ENCODE results near the gene TFB2M.

Gene TFB2M

DNA sequence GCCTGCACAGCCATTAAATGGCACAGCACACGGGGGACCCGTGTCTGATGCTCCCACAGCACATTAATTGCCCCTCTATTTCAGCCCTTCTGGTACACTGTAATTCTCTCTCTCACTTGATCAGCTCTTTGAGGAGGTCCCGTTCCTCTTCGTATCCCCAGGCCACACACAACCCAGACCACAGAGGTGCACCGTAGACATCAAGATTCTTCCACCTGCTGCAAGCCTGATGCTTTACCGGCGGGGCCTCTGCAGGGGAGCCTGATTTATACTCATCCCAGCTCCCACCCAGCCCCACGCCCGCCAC is 59.7 kb downstream of the TFB2M start:
- DNase-seq (peak; percentile 26), ATAC-seq (ENCODE audit: insufficient read depth, low read depth) (peak; percentile 21)
- H3K4me3 ChIP-seq (ENCODE audit: low read depth in 1 of 2, low read length in 2 of 2) = peak overlapping the region; percentile 77 to 93; a peak in 3 of 4 replicates
- H4K20me1 ChIP-seq (ENCODE audit: insufficient read depth, low read length) = no peaks in the 10 kb centered on the region
- peak overlapping the region; percentile 94 for H3K4me2 ChIP-seq (ENCODE audit: insufficient read depth, low read length)
- TF ChIP-seq EZH2 (IDR thresholded peaks at IDR 0.05; ENCODE audit: borderline replicate concordance, low read depth, low read length, severe bottlenecking) = no peak
- TF ChIP-seq, protein P1, sequence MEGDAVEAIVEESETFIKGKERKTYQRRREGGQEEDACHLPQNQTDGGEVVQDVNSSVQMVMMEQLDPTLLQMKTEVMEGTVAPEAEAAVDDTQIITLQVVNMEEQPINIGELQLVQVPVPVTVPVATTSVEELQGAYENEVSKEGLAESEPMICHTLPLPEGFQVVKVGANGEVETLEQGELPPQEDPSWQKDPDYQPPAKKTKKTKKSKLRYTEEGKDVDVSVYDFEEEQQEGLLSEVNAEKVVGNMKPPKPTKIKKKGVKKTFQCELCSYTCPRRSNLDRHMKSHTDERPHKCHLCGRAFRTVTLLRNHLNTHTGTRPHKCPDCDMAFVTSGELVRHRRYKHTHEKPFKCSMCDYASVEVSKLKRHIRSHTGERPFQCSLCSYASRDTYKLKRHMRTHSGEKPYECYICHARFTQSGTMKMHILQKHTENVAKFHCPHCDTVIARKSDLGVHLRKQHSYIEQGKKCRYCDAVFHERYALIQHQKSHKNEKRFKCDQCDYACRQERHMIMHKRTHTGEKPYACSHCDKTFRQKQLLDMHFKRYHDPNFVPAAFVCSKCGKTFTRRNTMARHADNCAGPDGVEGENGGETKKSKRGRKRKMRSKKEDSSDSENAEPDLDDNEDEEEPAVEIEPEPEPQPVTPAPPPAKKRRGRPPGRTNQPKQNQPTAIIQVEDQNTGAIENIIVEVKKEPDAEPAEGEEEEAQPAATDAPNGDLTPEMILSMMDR (IDR thresholded peaks at IDR 0.05; ENCODE audit: borderline replicate concordance, extremely low read depth, low read length, poor library complexity, severe bottlenecking) = no peak
- H3K9me3 ChIP-seq (ENCODE audit: insufficient read depth, low read length, severe bottlenecking) = no peaks in the 10 kb centered on the region
- peaks cover 33% of the 10 kb centered on the region for H3K4me1 ChIP-seq (ENCODE audit: insufficient read depth, low read length)
- peak overlapping the region; percentile 69 for H3K9ac ChIP-seq (ENCODE audit: low read depth, low read length)
- peaks cover 24% of the 10 kb centered on the region for H3K79me2 ChIP-seq (ENCODE audit: insufficient read depth, low read length)
- H2AFZ ChIP-seq (ENCODE audit: low read depth, low read length) = peak overlapping the region; percentile 70
- H3K27ac ChIP-seq (ENCODE audit: low read length) = peak overlapping the region; percentile 74; the same call in 1 of the 2 replicates
- no peaks in the 10 kb centered on the region for H3K27me3 ChIP-seq (ENCODE audit: insufficient read depth, low read length, poor library complexity)
- H3K36me3 ChIP-seq (ENCODE audit: insufficient read depth, low read length) = peaks cover 23% of the 10 kb centered on the region

DNA sequence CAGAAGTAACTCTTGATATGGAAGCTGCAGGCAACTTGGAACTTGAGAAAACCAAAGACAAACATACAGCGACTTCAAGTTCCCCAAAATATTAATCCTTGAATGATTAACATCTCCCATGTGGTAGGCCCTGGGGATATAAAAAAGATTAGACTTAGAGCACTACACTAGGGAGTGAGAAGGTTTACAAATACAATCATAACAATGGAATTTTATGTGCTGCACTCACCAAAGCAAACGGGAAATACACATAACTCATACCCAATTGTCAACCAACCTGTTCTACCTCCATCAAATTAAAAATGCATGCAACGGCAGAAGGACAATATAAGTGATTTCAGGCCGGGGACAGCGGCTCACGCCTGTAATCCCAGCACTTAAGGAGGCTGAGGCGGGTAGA is 62.7 kb downstream of the TFB2M start:
- Histone ChIP-seq H3K27ac (ENCODE audit: low read length) (no peak overlapping the region), H3K4me2 (ENCODE audit: insufficient read depth, low read length) (no peak overlapping the region), H2AFZ (ENCODE audit: low read depth, low read length) (no peak overlapping the region), H3K4me1 (ENCODE audit: insufficient read depth, low read length) (peaks cover 33% of the 10 kb centered on the region), H3K27me3 (ENCODE audit: insufficient read depth, low read length, poor library complexity) (no peaks in the 10 kb centered on the region), H3K4me3 (ENCODE audit: low read depth in 1 of 2, low read length in 2 of 2) (no peak overlapping the region), H3K36me3 (ENCODE audit: insufficient read depth, low read length) (peaks cover 28% of the 10 kb centered on the region), H3K9ac (ENCODE audit: low read depth, low read length) (no peak overlapping the region), H3K79me2 (ENCODE audit: insufficient read depth, low read length) (peaks cover 27% of the 10 kb centered on the region), H3K9me3 (ENCODE audit: insufficient read depth, low read length, severe bottlenecking) (no peaks in the 10 kb centered on the region), H4K20me1 (ENCODE audit: insufficient read depth, low read length) (peaks cover 4% of the 10 kb centered on the region; the same call in 1 of the 2 replicates)
- TF ChIP-seq, protein P1 (IDR thresholded peaks at IDR 0.05; ENCODE audit: borderline replicate concordance, extremely low read depth, low read length, poor library complexity, severe bottlenecking) = no peak
- TF ChIP-seq EZH2 (IDR thresholded peaks at IDR 0.05; ENCODE audit: borderline replicate concordance, low read depth, low read length, severe bottlenecking) = no peak
- ATAC-seq (ENCODE audit: insufficient read depth, low read depth) (no peak), DNase-seq (no peak)

DNA sequence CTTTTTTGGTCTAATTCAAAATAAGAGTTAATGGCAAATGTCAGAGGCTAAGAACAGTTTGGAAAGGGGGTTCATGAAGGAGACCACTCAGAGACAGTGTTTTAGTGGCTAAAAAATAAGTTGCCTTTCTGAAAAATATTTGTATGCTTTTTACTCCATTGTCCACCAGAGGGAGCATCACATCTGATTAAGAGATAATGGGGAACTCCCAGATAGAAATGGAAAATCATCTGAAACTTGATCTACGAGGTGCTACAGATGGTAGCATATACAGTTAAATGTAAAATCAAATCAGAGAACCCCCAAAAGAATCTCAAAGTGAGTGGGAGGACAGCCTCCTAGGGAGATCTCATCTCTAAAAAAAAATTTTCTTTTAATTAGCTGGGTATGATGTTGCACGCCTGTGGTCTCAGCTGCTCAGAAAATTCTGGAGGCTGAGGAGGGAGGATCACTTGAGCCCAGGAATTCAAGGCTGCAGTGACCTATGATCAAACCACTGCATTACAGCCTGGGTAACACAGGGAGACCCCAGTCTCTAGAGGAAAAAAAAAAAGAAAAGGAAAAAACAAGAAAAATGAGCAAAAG is 68.6 kb downstream of the TFB2M start:
- Histone ChIP-seq H3K27ac (ENCODE audit: low read length) (no peak overlapping the region), H4K20me1 (ENCODE audit: insufficient read depth, low read length) (peaks cover 7% of the 10 kb centered on the region; the same call in 1 of the 2 replicates), H3K27me3 (ENCODE audit: insufficient read depth, low read length, poor library complexity) (no peaks in the 10 kb centered on the region), H3K36me3 (ENCODE audit: insufficient read depth, low read length) (peaks cover 8% of the 10 kb centered on the region; the same call in 1 of the 2 replicates), H3K79me2 (ENCODE audit: insufficient read depth, low read length) (peaks cover 24% of the 10 kb centered on the region), H3K4me3 (ENCODE audit: low read depth in 1 of 2, low read length in 2 of 2) (no peak overlapping the region), H2AFZ (ENCODE audit: low read depth, low read length) (no peak overlapping the region), H3K4me1 (ENCODE audit: insufficient read depth, low read length) (peaks cover 4% of the 10 kb centered on the region; the same call in 1 of the 2 replicates), H3K9me3 (ENCODE audit: insufficient read depth, low read length, severe bottlenecking) (no peaks in the 10 kb centered on the region), H3K4me2 (ENCODE audit: insufficient read depth, low read length) (no peak overlapping the region), H3K9ac (ENCODE audit: low read depth, low read length) (no peak overlapping the region)
- peak; percentile 70 for ATAC-seq (ENCODE audit: insufficient read depth, low read depth)
- TF ChIP-seq, protein P1 (IDR thresholded peaks at IDR 0.05; ENCODE audit: borderline replicate concordance, extremely low read depth, low read length, poor library complexity, severe bottlenecking) = peak; percentile 80
- TF ChIP-seq EZH2 (IDR thresholded peaks at IDR 0.05; ENCODE audit: borderline replicate concordance, low read depth, low read length, severe bottlenecking) = no peak
- DNase-seq = no peak

Data from DND-41 (cell line).